GM23248 (cell line): Measurements from ENCODE around the gene SYNGR2.

Experiments
- EZH2 ChIP-seq: fragments of 200-600 bp; sonication (generic); IDR thresholded peaks from 2 replicates; pipeline ENCODE4 v1.6.1; 2018; ENCODE audit warnings: antibody characterized with exemption, mild to moderate bottlenecking; ENCODE audit not compliant: insufficient read depth, poor library complexity, severe bottlenecking
- EZH2phosphoT487 ChIP-seq: fragments of 200-600 bp; sonication (generic); IDR thresholded peaks from 2 replicates; pipeline ENCODE4 v1.6.1; 2018; ENCODE audit warnings: antibody characterized with exemption, moderate library complexity, mild to moderate bottlenecking, low read depth; ENCODE audit not compliant: insufficient read depth

DNA sequence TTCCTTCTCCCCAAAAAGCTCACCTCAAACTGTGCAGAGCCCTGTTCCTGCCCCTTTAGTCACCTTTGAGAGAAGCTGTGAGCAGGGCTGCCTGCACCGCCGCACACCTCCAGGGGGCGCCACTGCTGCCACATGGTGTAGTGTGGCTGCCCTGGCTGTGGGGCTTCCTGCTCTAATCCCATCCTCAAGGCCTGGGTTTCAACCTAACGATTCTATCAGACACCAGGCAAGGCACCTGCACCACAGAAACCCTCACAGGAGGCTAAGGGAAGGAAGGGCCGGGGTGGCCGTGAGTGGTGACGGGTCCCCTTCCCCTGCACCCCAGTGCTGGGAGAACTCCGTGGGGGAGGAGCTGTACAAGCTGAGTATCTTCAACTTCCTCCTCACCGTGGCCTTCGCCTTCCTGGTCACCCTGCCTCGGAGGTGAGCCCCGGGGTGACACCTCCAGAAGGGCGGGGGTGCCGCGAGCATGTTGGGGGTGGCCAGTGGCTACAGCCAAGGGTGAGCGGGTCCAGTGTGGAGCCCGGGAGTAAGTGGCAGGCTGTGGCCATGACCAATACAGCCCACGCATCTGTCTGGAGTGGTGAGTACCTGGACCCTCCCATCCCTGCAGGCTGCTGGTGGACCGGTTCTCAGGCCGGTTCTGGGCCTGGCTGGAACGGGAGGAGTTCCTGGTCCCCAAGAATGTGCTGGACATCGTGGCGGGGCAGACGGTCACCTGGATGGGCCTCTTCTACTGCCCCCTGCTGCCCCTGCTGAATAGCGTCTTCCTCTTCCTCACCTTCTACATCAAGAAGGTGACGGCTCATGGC is 30.8 kb upstream of the SYNGR2 start:
- TF ChIP-seq EZH2 (no peak), EZH2phosphoT487 (no peak)
